HG03469 (cell line): Measurements from ENCODE around the gene MPV17L2.
A peak's percentile ranks its signal among the peaks of the same experiment; 100 is the strongest.
"Not testable (repeated sequence)": the region's sequence is repeated elsewhere in the genome, so short reads cannot be mapped to it uniquely, and the experiment has no call there.

Experiments used
- ATAC-seq: cut with Tn5 transposase; IDR thresholded peaks from one replicate; pipeline ENCODE4 v1.9.1; 2021; ENCODE audit warnings: mild to moderate bottlenecking, moderate library complexity, moderate number of reproducible peaks; ENCODE audit not compliant: unreplicated experiment

Gene MPV17L2

DNA sequence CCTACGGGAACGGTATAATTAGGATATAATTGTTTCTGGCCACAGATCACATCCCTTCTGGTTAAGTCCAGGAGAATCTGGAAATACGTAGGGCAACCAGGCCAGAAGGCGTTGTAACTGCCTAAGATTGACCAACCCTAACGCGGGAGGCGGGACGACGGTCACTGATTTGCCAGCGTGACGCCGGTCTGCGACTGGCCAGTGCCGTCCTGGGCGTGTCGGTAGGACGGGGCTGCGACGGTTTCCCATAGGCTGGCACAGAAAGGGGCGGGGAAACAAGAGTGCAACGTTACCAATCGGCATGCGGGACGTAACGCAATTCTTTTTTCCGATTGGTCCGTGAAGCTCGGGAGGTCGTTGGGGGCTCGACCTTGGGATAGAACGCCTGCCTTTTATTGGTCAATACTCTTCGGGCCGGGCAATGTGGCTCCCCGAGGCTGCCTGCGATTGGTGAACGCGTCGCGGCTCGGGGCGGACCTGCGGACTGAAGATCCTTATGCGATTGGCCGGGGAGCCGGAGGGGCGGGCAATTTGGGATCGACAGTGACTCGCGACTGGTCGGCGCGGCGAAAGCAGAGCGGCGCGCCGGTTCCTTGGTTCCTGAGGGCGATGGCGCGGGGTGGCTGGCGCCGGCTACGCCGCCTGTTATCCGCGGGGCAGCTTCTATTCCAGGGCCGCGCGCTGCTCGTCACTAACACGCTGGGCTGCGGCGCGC lies at the start of gene MPV17L2:
Gene MPV17L2 (plus strand): TSS at position 546 of the 715 bp plus-strand sequence. CDS start 64 bp downstream, at position 610.
- peak; percentile 67 for ATAC-seq

DNA sequence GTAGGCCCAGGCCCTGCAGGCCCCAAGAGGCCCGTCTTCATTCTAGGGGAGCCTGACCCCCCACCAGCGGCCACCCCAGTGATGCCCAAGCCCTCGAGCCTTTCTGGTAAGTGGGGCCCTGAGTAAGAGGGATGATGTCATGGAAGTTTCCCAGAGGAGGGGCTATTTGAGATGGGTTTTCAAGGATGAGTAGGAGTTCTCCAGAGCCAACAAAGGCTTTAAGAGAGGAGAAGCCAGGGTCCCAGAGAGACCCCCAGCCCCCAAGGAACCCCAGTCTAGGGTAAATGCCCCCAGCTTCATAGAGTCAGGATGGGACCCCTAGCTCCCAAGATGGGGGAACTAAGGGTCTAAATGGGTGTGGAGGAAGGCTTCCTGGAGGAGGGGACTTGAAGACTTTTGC lies 49.1 kb upstream of the MPV17L2 start:
- no peak for ATAC-seq

- no peak for ATAC-seq
These were observed 48.7 kb upstream of the MPV17L2 start for GRCh38 chr19:18144361-18144760.

DNA sequence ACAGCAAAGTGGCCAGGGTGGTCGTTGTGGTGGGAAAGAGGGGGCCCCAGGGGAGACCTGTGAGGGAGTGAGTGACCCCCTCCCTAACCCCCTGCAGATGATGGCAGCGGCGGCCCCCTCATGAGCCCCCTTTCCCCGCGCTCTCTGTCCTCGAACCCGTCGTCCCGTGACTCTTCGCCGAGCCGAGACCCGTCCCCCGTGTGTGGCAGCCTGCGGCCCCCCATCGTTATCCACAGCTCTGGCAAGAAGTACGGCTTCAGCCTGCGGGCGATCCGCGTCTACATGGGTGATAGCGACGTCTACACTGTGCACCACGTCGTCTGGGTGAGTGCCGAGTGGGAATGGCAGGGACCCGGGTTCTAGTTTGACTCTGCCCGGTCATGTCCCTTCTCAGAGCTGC lies 48.1 kb upstream of the MPV17L2 start:
- ATAC-seq, result no peak

DNA sequence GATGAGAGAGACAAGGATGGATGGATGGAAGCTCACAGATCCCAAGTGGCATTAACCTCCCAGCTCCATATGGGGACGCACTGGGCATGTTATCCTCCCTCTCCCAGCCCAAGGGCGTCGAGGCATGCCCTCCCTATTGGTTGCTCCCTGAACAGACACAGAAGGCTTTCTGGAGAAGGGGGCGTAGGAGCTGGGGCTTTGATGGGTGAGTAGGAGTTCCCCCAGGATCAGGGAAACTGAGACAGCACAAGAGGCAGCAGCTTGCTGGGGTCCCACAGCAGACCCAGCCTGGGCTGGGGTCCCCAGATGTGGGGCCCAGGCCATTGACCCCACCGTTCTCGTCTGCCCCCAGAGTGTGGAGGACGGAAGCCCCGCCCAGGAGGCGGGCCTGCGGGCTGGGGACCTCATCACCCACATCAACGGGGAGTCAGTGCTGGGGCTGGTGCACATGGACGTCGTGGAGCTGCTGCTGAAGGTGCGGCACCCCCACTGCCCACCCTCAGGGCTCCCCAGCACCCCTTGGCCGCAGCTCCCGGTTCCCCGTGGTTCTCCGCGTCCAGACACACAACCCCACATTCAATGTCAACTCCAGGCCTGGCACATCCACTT lies 47.5 kb upstream of the MPV17L2 start:
- no peak for ATAC-seq

- ATAC-seq, result no peak
These were observed 45.6 kb upstream of the MPV17L2 start for GRCh38 chr19:18147396-18147795.

DNA sequence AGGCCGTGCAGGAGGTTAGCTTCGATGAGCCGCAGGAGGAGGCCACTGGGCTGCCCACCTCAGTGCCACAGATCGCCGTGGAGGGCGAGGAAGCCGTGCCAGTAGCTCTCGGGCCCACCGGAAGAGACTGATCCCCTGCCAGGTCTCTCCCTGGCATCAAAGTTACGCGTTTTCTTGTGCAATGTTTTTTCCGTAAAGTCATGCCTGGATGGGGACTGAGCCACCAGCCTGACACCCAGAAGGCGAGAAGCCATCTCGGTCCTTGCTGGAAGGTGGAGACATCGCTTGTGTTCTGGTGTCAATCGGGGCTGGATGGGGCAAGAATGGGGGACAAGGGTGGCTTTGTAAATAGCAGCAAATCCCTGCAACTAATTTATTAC lies 43.4 kb upstream of the MPV17L2 start:
- no peak for ATAC-seq

GRCh38 chr19:18150776-18151624 lies 42.0 kb upstream of the MPV17L2 start:
- no peak for ATAC-seq

DNA sequence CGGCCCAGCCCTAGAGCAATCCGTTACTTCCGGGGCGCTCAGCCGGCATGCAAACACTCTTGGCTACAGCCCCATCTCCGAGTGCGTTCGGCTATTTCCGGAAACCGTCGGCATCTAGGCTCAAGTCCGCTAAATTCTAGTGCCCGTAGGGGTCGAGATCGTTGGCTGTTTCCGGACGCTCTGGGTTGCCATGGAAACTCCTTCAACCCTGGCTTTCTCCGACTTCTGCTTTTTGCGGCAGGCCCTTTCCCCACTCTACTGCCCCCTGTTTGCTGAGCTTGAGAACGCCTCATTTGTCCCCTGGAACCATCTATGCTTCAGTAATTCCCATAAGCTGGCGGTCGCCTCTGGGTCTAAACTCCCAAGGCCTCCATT lies 40.6 kb upstream of the MPV17L2 start:
- peak; percentile 45 for ATAC-seq

- peak; percentile 69 for ATAC-seq
These were observed 40.0 kb upstream of the MPV17L2 start, which contains the start of gene PIK3R2 for GRCh38 chr19:18152817-18153555. TSS of gene PIK3R2 (plus strand) at chr19:18153163. CDS start at chr19:18155880, 2,717 bp downstream.

DNA sequence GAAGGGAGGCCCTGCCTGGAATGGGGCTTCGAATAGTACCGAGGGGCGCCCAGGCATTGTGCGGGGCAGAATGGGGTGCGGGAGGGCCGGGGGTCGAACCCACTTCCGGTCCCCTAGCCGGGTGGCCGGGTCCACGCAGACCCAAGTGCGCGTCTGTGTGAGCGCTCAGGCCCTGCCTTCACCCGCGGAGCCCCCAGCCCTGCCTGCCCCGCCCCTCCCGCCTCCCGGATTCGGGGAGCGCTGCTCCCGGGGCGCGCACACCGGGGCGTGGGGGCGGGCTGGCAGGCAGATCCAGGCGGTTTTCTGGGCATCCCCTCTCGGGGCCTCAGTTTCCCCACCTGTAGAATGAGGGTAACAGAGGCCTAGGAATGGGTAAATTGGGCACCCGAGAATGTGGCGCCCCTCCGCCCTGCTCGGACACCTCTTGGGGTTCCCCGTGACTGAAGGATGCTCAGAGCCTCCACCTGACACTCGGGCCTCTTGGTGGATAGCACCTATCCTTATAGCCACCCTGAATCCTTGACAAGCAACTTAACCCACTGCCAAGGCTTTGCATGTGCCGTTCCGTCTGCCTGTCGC lies 39.4 kb upstream of the MPV17L2 start:
- ATAC-seq, result no peak

DNA sequence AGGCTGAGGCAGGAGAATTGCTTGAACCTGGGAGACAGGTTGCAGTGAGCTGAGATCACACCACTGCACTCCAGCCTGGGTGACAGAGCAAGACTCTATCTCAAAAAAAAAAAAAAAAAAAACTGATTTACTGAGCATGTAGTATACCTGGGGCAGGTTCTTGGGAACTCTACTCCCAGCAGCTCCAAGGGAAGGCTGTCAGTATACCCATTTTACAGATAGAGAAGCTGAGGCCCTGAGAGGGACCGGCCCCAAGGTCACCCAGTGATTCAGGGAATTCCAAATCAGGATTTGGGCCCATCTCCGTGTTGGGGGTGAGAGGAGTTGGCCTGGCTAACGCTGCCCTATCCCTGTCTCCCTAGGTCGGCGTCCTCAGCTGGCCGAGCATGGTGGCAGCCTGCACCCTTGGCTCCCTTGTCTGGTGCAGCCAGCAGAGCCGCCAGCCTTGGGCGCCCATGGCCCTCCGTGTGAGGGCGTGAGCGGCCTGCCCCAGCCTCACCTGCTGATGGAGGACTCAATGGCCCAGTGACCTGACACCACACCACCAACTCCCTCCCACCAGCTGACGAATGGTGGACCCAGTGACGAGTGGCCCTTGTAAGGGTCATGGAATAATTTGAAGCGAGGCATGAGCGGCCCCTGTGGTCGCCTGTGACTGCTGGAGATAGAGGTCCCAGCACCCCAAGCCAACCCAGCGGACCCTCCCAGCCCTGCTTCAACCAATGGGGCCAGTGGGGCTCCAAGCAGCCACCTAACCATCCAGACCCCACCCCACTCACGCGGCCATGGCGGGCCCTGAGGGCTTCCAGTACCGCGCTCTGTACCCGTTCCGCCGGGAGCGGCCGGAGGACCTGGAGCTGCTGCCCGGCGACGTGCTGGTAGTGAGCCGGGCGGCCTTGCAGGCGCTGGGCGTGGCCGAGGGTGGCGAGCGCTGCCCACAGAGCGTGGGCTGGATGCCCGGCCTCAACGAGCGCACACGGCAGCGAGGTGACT lies 37.6 kb upstream of the MPV17L2 start:
- ATAC-seq, result no peak

DNA sequence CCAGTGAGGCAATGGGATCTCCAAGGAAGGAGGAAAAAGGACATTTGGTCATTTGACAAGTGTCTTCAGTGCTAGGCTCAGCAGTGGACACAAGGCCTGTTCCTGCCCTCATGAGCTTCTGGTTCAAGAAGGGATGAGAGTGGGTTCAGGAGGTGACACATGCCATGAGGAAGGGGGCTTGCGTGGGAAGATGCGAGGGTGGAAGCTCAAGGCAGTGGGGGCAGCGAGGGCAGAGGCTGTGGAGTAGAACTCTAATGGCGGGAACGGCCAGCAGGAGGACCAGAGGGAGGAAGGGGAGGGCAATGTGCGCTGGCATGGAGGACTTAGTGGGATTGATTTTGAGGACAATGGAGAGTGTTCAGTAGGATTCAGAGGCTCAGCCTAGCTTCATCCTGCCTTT lies 36.8 kb upstream of the MPV17L2 start:
- no peak for ATAC-seq

- ATAC-seq, result no peak
These were observed 36.1 kb upstream of the MPV17L2 start for GRCh38 chr19:18156841-18157464.

- ATAC-seq, result no peak
These were observed 35.5 kb upstream of the MPV17L2 start for GRCh38 chr19:18157465-18158063.

DNA sequence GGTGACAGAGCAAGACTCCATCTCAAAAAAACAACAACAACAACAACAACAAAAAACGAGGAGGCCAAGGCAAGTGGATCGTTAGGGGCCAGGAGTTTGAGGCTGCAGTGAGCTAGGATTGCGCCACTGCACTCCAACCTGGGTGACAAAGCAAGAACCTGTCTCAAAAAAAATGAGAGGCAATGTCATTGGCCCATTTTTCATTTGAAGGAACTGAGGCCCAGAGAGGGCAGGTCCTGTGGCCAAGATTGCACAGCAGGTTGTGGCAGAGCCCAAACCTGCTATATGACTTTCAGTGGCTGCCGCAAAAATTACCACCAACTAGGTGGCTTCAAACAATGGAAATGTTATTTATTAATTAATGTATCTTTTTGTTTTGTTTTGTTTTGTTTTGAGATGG lies 34.6 kb upstream of the MPV17L2 start:
- no peak for ATAC-seq

DNA sequence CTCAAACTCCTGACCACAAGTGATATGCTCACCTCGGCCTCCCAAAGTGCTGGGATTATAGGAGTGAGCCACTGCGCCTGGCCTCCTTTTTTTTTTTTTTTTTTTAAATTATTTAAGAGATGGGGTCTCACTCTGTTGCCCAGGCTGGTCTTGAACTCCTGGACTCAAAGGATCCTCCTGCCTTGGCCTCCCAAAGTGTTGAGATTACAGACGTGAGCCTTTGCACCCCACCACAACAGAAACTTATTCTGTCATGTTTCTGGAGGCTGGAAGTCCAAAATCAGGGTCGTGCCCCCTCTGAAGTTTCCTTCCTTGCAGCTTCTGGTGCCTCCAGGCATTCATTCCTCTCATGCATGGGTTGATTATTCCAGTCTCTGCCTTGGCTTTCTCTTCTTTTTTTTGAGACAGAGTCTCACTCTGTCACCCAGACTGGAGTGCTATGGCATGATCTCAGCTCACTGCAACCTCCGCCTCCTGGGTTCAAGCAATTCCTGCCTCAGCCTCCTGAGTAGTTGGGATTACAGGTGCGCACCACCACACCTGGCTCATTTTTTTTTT lies 33.9 kb upstream of the MPV17L2 start:
- ATAC-seq, result not testable (repeated sequence)

DNA sequence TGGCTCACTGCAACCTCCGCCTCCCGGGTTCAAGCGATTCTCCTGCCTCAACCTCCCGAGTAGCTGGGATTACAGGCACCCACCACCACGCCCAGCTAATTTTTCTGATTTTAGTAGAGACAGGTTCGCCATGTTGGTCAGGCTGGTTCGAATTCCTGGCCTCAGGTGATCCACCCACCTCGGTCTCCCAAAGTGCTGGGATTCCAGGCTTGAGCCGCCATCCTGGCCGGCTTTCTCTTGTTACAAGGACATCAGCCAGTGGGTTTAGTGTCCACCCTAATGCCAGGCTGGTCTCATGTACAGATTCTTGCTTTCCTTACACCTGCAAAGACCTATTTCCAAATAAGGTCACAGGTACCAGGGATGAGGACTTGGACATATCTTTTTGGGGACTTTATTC lies 33.2 kb upstream of the MPV17L2 start:
- ATAC-seq, result no peak
